Calu3 (cell line): ENCODE data around the gene ARSJ. TPM values are rescaled to one million over a fixed set of nuclear protein-coding genes. Genes with fewer than 3 reads are reported as not detected.

ENCODE experiments used
- BruUV-seq: library from RNA; stranded (reverse); fragments of 400-500 nt; replicated peaks from 2 replicates; lab custom pipeline; 2021; lab: Mats Ljungman, UMichigan
- CTCF ChIA-PET: fragments of 300-600 bp; sonication (Branson Sonifier 250); formaldehyde crosslinking; loops from one replicate; lab custom pipeline; 2022; ENCODE audit warnings: antibody characterized with exemption; lab: Charles Lee
- DNase-seq: peaks from one replicate; pipeline ENCODE4 v3.0.0; 2022
- H3K27ac Mint-ChIP-seq: one replicate; pipeline ENCODE4 v1.8.0; 2022; ENCODE audit warnings: mixed read lengths; ENCODE audit not compliant: unreplicated experiment
- H3K27me3 Mint-ChIP-seq: one replicate; pipeline ENCODE4 v1.8.0; 2022; ENCODE audit warnings: mixed read lengths; ENCODE audit not compliant: unreplicated experiment
- H3K36me3 Mint-ChIP-seq: one replicate; pipeline ENCODE4 v1.8.0; 2022; ENCODE audit warnings: mild to moderate bottlenecking, moderate library complexity, mixed read lengths; ENCODE audit not compliant: insufficient read depth, unreplicated experiment
- H3K4me1 Mint-ChIP-seq: one replicate; pipeline ENCODE4 v1.8.0; 2022; ENCODE audit warnings: mild to moderate bottlenecking, low read depth, mixed read lengths; ENCODE audit not compliant: unreplicated experiment
- H3K4me3 Mint-ChIP-seq: one replicate; pipeline ENCODE4 v1.8.0; 2022; ENCODE audit warnings: mild to moderate bottlenecking, low read depth, moderate library complexity, mixed read lengths; ENCODE audit not compliant: unreplicated experiment
- H3K9me3 Mint-ChIP-seq: one replicate; pipeline ENCODE4 v1.8.0; 2022; ENCODE audit warnings: low read depth, mixed read lengths; ENCODE audit not compliant: unreplicated experiment
- CTCF ChIP-seq: fragments of 200-600 bp; IDR thresholded peaks from one replicate; pipeline ENCODE4 v1.8.0; 2022; ENCODE audit warnings: antibody characterized with exemption; ENCODE audit not compliant: unreplicated experiment
- intact Hi-C: fragments of 100-400 bp; cut with micrococcal nuclease; formaldehyde crosslinking; loops from one replicate; pipeline ENCODE4 v1.10.0; 2022; ENCODE audit not compliant: unreplicated experiment
- total RNA-seq: library from RNA; stranded (reverse); gene quantifications from 2 replicates; pipeline ENCODE4 v1.2.3, GENCODE V29; 2022

Gene ARSJ
- total RNA-seq, 1 experiment from 2014 or later = 12.5 TPM

DNA sequence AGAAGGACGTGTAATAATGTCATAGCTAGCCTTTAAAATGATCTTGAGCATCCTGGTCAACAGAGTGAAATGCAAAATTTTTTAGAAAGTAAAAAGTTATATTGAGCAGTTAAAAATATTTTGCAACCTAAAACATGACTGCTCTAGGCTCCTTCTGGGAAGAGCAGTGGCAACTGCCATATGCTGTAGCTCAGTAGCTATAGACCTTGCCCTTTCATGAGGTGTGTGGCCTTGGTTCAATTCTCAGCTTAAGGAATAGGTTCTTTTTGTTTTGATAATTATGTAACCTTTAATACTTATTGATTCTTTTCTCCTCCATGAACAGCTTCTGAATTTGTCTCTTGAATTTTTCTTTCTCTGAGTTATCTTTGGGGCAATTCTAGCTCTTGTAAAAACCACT lies 105.0 kb downstream of the ARSJ start:
- no peaks in the 10 kb centered on the region for H3K9me3 Mint-ChIP-seq
- CTCF ChIA-PET = no interaction called here
- H3K4me3 Mint-ChIP-seq = no peak overlapping the region
- H3K27me3 Mint-ChIP-seq = no peaks in the 10 kb centered on the region
- DNase-seq = no peak
- H3K27ac Mint-ChIP-seq = no peak overlapping the region
- peaks cover 7% of the 10 kb centered on the region for H3K4me1 Mint-ChIP-seq
- intact Hi-C loops = no loop called here
- no peaks in the 10 kb centered on the region for H3K36me3 Mint-ChIP-seq
- no peak for TF ChIP-seq CTCF
- BruUV-seq = no TSS peak

DNA sequence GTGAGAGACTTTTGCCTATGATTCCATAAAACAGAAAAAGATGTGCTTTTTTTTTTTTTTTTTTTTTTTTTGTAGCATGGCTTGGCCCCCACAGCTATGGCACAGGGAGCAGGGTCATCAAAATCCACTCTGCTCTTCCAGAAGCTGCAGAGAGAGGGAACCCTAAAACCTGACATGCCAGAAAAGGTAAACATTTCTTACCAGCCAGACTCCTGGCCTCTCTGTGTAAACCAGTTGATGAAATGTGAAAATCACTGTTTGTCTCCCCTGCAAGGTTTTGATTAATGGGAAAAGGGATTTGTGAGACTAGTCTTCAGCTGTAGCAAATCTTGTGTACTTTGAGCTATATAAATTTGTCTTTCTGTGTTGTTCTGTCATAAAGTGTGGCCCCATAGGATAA lies 105.9 kb downstream of the ARSJ start:
- BruUV-seq = no TSS peak
- no peak overlapping the region for H3K4me3 Mint-ChIP-seq
- DNase-seq = no peak
- no peaks in the 10 kb centered on the region for H3K4me1 Mint-ChIP-seq
- no peak overlapping the region for H3K27ac Mint-ChIP-seq
- H3K27me3 Mint-ChIP-seq = no peaks in the 10 kb centered on the region
- intact Hi-C loops = no loop called here
- CTCF ChIA-PET = interaction anchor here (0.7 kb wide), 1 partner anchor 561 kb away, joined by 9 read pairs; no protein-coding TSS in a partner anchor
- TF ChIP-seq CTCF = no peak
- H3K9me3 Mint-ChIP-seq = no peaks in the 10 kb centered on the region
- no peaks in the 10 kb centered on the region for H3K36me3 Mint-ChIP-seq

GRCh38 chr4:113872426-113873260 lies 106.8 kb downstream of the ARSJ start:
- H3K36me3 Mint-ChIP-seq = no peaks in the 10 kb centered on the region
- intact Hi-C loops = no loop called here
- no peak overlapping the region for H3K4me3 Mint-ChIP-seq
- CTCF ChIA-PET = interaction anchor here (0.7 kb wide), 1 partner anchor 562 kb away, joined by 9 read pairs; no protein-coding TSS in a partner anchor
- TF ChIP-seq CTCF = no peak
- no peaks in the 10 kb centered on the region for H3K4me1 Mint-ChIP-seq
- DNase-seq = no peak
- H3K27ac Mint-ChIP-seq = no peak overlapping the region
- BruUV-seq = no TSS peak
- no peaks in the 10 kb centered on the region for H3K27me3 Mint-ChIP-seq
- no peaks in the 10 kb centered on the region for H3K9me3 Mint-ChIP-seq

GRCh38 chr4:113871080-113871479 lies 108.4 kb downstream of the ARSJ start:
- Mint-ChIP-seq H3K4me3 (no peak overlapping the region), H3K9me3 (no peaks in the 10 kb centered on the region), H3K36me3 (no peaks in the 10 kb centered on the region), H3K27me3 (no peaks in the 10 kb centered on the region), H3K27ac (no peak overlapping the region), H3K4me1 (no peaks in the 10 kb centered on the region)
- BruUV-seq = no TSS peak
- TF ChIP-seq CTCF = no peak
- intact Hi-C loops = no loop called here
- CTCF ChIA-PET = no interaction called here
- no peak for DNase-seq
